Stimulated activated CD4-positive, alpha-beta T cell treated with anti-CD3 and anti-CD28 coated beads, Interleukin-12 subunit alpha, Interleukin-12 subunit beta, amount 100 ng/mL, for 4 hours (primary cell): ENCODE data around the gene CCDC88C.
"Not testable (repeated sequence)": the region's sequence is repeated elsewhere in the genome, so short reads cannot be mapped to it uniquely, and the experiment has no call there.

ENCODE experiments used
- DNase-seq: peaks from one replicate; pipeline ENCODE4 v3.0.0-alpha.2; 2020

The CCDC88C gene

DNA sequence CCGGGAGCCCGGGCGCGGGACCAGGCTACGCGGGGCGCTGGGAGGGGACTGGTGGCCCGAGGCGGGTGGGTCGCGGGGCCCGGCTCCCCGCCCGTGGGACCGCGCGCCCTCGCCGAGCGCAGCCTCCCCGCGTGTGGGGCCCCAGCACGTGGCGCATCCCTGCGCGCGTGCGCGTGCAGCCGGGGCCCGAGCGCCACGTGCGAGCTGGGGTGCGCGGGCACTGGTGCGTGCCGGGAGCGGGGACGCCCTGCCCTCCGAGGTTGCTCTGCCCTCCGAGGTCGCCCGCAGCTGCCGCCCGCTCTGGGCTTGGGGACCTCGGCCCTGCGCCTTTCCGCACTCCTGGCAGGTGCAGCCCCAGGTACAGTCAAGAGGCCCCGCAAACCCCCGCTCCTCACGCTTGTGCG, 365 bp upstream of the CCDC88C start:
- peak; percentile 65 for DNase-seq

DNA sequence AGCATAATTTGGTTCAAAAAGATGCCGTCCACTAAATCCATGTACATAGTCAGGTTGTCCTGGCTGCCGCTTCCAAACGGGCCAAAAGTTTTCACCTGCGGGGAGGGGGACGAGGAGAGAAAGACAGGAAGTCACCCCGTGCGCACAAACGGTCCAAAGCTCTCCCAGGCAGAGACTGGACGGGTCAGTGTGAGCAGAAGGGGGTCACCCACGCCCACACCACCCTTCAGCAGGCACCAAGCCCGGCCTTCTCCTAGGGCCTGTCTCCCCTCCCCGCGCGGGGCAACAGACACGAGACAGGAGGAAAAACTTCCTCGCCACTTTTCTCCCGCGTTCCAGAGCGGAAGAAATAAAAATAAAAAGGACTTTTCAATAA, 888 bp downstream of the CCDC88C start:
- no peak for DNase-seq

DNA sequence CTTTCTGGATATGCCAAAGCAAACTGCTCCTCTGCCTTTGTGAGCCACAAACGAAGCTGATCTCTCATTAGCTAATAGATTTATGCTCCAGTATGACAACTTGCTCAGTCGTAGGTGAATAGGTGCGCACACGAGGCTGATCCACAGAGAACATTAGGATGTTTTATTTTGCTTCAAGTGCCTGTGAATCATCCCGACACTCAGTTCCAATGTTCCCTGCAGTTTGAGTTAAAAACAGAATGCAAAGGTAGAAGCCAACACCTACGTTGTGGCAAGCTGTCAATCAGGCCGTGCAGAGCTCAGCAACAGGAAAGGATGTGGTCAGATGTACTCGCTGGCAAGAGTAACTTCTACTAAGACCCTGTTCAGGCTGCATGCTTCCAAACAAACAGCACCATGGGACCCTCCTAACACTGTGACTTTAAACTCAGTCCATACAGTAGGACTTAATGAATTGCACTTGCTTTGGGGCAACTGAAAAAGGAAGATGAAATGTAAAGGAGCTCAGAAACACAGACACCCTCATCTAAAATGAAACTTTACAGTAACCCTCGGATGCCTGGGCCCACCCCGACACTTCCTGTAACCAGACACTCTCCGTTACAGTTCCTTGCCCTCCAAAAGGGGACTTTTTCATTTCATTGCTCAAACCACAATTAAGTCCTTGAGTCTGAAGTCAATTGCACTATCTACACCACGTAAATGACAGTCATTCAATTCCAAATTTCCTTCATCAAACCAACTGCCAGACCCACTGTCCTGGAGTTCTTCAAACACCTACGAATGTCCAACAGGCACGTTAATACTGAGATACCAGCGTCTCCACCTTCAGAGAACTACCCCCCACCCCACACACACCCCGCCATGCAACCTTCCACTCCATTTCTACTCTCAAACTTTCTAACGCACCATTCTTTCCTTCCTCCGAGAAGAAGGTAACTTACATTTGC, 1.6 kb downstream of the CCDC88C start:
- peak; percentile 45 for DNase-seq

DNA sequence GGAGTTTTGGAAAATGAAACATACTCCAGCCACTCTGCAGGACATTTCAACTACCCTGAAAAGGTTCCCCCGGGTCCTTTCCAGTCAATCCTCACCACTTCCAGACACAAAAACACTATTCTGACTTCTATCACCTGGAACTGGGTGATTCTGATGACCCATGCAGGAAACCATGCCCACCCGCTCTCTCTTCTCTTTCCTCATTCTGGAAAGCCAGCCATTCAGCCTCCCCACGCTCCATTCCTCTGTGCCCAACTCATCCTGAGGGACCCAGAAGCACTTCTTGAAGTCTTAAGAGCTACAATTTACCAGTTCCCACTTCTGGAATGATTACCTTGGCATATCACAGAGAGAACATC, 3.2 kb downstream of the CCDC88C start:
- no peak for DNase-seq

DNA sequence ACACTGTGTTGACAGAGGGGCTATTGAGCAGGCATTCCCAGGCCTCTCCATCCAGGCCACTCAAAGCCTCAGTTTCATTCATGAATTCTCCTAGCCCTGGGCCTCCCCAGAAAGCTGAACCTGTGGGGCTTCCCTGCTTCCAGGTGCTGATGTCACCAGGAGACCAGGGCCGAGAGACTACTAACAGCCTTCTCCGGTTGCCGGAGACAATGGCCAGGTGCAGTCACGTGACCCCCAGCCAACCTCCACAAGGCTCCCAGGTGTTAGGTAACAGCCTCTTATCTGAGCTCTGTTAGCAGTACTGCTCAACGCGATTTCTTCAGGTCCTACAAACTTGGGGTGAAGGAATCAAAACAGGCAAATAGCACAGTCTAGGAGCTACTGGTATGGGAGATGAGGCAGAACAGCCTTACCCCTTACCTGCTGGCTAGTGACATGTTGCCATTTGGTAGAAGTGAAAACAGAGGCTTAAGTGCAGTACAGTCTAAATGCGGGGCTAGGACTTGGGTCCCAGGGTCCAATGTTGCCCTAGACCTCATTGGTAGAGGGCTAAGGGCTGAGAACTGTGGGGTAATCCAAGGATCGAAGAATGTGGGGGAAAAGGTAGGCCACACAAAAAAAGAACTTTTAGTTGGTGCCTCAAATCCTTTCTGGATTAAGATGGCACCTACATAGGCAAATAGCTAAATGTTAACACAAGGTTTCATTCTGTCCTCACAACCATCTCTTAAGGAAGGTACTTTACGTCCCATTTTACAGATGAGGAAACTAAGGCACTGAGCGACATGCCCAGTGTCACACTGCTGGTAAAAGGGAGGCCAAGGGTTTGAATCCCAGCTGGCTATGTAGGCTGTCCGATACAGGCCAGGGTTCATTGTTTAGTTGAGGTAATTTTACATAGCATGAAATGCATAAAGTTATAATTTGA, 3.8 kb downstream of the CCDC88C start:
- DNase-seq, result no peak

DNA sequence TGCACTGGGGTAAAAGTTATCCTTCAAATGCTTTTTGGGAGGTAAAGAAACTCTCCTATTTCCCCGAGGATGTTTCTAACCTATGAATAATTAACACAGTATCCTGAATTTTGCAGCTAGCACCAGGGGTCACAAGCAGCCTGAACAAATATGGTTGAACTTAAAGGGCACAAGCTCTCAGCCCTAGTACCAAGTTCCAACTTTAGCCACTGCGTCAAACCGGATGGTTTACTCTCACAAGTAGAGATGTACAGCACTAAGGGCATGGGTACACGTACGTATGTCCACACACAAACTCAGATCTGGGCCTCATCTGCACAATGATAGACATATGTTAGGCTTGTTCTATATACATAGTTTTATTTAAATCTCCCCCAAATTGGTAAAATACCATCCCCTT, 4.7 kb downstream of the CCDC88C start:
- DNase-seq, result no peak

DNA sequence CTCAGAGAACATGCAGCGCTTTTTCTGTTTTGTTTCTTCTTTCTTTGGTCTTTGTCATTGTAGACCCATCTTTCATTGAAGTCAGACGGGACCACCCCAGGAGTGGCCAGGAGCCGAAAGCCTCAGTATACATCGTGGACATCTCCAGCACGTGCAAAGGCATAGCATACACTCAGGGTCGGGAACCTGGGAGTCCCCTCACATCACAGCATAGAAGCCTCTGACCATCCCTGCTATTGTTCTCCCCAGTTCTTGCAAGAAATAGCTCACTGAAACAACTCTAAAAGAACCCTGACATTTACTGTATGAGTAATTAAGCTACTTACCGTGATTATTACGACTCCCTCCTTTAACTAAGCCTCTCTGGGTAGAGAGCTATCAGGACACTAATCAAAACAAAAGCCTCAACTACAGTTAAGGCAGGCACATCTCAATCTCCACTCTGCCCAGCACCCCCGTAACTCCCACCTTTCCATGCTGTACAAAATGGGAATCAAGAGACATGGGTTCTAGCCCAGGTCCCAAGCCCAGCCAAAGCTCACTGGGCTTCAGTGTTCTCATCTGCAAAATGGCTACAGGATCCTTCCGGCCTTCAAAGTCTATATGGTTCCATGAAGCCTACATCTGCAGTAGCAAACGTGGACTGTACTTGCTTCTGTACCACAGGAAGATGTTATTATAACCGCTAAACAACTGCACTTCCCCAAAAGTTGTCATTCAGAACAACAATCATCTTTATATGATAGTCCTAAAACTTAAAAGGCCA, 6.7 kb downstream of the CCDC88C start:
- DNase-seq, result no peak

DNA sequence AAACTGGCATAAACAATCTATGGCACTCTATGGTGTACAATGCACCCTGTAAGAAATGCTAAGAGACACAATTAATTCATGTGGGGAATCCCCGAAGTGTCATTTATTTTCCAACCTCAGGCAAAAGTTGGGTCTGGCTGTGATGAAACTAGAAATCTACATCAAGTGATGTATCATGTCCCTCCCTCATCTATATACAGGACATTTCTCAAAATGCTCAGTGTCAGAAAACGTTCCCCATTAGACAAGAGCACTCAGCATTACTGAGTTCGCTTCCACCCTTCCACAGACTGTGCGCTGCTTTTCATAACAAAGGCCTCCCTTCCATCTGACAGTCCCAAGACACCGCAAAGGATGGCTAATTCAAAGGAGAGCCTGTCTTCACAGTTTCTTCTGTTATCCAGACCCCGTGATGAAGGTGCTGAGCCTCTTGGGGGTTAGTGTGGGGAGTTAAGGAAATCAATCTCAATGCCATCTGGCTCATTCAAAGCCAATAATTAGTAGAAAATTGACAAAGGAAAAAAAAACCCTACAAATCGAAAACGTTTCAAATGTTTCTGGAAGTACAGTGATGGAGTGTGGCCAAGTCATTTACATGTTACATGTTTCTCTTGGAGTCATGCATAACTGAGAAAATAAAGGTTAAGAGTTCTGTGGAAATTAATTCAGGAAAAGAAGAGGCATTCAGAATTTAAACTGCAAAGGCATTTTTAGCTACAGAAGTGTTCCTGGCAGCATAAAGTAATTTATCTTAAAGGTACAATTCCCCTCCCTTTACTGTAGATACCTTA, 7.5 kb downstream of the CCDC88C start:
- no peak for DNase-seq

DNA sequence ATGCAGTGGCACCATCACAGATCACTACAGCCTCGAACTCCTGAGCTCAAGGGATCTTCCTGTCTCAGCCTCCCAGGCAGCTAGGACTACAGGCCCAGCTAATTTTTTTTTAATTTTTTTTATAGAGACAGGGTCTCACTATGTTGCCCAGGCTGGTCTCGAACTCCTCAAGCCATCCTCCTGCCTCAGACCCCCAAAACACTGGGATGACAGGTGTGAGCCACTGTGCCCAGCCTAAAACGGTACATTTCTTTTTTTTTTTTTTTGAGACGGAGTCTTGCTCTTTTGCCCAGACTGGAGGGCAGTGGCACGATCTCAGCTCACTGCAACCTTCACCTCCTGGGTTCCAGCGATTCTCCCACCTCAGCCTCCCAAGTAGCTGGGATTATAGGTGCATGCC, 8.4 kb downstream of the CCDC88C start:
- DNase-seq, result not testable (repeated sequence)

DNA sequence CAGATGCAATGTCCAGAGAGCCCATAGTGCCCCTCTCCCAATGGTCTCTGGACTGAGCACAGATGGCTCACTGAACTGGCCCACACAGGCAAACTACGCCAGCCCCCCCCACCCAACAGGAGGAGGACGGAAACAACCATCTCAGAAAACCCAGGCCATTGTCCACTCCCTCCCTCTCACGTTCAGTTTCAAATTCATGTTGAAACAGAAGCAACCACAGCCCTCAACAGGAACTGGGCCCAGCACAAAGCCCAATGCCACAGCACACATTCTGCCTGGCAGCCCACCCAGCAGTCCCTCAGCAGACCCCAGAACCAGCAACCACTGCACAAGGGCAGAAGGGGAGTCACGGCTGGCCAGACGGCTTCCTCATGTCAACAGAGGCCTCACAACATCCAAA, 10.6 kb downstream of the CCDC88C start:
- no peak for DNase-seq

DNA sequence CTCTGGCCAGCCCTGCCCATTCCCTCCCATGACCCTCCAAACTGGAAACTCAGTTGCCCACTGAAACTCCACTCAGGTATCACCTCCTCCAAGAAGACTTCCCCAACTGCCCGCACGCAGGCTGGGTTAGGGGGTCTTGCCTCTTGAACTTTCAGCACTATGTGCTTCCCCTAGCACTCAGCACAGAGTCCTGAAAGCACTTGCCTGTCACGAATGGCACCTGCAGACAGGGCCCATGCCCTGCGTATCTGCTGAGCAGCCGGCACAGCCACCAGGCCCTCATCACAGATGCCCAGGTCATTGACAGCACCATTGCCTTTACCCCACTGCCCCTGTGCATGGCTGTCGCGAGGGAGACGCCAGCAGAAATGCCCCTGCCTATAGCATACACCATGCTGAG, 11.2 kb downstream of the CCDC88C start:
- no peak for DNase-seq

DNA sequence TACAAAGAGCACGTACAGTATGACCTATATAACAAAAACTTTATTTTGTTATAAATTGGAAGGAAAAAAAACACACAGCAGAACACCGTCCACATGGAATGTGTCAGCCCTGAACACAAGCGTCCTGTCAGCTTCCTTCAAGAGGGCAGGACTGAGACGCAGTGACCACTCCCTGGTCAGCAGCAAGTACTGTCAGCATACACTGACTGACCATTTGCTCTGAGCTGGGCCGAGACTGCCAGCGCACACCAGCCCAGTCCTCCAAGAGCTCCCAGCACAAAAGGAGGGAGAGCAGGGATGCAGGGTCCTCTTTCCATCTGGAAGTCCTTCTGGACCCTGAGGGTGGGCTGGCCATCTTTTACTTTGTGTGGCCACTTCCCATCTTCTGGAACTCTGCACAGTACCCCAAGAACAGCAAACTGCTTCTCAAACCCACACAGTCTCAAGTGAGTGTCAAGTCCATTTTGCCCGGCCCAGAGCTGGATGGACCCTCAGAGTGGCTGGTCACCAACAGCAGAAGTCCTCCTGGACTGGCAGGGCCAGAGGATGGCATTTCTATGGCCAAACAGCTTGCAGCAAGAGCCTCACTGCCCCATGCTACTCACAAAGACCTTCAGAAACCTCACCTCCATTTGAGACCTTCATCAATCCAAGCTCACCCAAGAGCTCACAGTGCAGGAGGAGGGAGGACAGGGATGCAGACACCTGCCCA, 11.7 kb downstream of the CCDC88C start:
- DNase-seq, result no peak

DNA sequence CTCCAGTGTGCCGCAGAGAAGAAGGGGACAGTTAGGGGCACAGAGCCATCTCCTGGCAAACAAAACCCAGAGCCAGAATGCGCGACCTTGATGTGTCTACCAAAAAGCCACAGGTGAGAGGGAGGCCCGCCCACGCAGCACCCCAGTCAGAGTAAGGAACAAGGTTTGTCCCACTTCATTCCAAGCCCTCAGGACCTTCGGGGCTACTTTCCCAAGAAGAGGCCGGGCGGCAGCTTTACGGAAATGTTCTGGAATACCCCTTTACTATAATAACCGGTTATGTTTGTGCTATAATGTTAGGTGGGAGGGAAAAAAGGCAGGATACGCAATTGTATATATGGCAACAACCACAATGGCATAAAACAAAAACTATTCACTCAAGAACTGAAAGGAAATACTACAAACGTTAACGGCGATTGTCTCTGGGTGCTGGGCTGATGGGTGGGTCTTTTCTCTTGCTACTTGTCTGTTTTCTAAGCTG, 12.3 kb downstream of the CCDC88C start:
- peak; percentile 63 for DNase-seq

DNA sequence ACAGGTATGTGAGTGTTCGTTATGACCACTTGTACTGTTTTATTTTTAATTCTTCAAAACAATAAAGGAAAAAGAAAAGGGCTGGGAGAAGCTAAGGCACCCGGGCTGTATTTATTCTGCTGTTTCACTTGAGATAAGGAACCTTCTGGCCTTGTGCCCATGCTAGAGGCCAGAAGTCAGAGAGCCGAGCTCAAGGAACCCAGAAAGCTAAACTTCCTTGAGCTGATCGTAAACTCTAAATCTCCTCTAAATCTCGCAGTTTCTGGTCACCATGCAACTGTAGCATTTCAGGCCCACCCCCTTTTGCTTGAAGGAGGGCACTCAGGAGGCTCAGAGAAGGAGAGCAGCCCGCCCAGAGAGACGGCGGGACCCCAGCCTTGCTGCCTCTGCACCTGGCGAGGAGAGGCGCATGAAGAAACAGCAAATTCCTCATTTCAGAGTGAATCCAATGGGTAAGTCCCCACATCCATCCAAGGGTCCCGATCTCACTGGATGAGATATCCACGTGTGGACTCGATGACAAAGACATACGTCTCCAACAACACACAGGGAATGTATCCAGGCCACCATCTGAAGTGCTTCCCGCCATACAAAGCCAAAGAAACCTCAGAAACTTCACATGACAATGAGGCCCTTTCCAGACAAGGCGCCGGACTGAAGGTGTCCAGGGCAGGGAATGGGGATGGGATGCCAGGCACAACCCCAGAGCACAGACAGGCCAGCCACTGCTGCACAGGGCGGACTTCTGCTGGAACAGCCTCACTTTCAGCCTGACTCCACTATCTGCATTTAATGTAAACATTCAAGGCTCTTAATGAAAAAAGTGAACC, 14.6 kb downstream of the CCDC88C start:
- DNase-seq, result no peak

DNA sequence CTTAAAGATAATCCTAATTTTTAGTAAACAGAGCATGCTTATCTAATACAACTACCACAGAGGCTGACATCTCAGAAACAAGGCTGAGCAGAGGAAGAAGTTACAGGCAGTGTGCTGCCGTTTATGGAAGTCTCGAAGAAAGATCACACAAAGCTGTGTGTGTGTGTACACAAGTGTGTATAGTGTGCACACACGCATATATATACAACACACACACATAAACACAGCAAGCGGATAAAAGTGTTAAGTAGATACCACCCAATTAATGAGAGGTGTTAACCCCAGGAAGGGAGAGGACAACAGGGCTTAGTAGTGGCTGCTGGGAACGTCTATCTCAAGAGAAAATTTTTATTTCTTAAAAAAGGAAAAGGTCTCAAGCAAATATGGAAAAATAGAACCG, 15.3 kb downstream of the CCDC88C start:
- no peak for DNase-seq

DNA sequence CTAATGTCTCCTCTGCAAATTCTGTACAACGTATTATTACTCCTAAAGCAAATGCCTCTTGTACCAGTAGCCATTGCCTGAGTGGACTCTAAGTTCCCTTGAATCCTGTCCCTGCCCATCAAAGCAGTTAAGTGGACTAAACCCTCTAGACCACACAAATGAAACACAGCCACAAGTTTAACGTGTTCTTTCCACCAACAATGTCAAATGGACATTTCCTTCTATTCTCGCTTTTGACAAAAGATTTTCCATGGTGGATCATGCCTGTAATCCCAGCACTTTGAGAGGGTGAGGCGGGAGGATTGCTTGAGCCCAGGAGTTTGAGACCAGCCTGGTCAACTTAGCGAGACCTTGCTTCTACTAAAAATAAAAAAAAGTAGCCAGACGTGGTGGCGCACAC, 15.9 kb downstream of the CCDC88C start:
- no peak for DNase-seq

DNA sequence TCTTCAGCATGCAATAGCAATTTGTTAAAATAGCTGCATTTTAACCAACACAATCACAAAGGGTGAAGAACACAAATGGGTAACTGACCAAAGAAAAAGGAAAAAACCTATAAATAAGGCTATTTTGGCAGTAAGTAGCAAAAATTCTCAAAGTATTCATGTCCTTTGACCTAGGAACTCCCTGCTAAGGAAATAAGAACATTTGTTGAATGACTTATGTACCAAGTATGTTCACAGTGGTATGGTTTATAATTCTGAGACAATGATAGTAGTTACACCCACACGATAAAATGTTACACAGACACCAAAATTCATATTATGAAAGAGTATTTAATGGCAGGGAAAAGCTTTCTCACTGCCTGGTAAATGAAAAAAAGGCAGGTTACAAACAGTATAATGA, 16.9 kb downstream of the CCDC88C start:
- no peak for DNase-seq

DNA sequence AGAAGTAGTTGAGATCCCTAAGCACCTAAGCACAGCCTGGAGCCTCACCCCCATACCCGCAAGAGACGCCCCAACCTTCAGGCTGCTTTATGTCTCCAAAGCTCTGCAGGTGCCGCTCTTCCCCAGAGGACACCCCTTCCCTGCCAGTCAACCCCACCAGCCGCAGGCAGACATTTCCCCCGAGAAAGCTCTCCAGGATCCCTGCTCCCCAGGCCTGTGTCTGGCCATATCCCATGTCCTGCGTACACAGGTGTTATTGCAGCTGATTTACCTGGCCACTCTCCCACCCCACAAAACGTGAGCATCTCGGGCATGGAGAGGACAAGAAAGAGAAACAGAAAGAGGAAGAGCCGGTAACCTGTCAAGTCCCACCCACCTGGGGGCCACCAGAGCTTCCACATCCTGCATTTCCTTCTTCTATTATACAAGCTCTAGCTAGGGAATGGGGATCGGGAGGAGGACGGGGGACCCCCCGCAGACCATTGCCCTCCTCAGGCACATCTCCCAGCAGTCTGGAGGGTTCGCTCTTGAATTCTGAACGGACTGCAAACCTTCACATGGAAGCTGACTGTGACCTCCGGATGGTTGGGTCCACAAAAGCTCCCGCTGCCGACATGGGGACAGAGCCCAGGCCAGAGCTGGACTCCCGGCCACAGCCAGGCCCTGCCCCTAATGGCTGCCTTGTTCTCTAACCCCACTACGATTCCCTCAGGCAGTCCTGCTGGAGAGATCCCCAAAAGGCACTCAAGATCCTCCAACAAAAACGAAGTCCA, 17.6 kb downstream of the CCDC88C start:
- peak; percentile 31 for DNase-seq

DNA sequence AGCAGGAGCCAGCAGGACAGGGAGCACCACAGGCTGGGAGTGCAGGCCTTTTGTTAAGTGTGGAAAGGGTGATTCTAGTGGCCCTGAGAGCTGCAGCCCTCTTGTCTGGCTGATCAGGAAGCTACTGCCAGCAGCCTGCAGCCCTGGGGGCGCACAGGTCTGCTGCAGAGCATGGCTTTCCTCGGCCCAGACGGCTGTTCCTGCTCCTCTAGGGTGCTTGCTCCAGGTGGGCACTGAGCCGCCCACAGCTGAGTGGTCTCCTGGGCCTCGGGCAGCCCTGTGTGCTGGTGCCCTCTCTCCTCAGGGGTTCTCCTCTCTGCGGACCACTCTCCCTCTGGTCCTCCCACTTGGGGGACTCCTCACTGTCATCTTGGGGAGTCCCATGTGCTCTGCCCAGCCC, 18.9 kb downstream of the CCDC88C start:
- no peak for DNase-seq
